Tibial nerve (tissue), 4 donors: Measurements from ENCODE around the gene PAX3. TPM values are rescaled to one million over a fixed set of nuclear protein-coding genes. Genes with fewer than 3 reads are reported as not detected.

Source experiments
- DNase-seq, 2 donors: peaks; one replicate each; pipeline ENCODE4 v3.0.0-alpha.2; 2019; ENCODE audit warnings: low spot score in 2 of 2
- H3K27ac ChIP-seq, 4 donors: fragments of 200-600 bp; sonication (generic) in 3 of 4; one replicate each; pipeline ENCODE4 v1.5.1; 2017 to 2019; ENCODE audit warnings: mild to moderate bottlenecking in 1 of 4
- H3K27me3 ChIP-seq, 2 donors: fragments of 200-600 bp; sonication (generic) in 1 of 2; one replicate each; pipeline versions ENCODE4 v1.5.1 to v1.6.0; 2017 to 2019
- H3K36me3 ChIP-seq, 3 donors: fragments of 200-600 bp; sonication (generic); one replicate each; pipeline ENCODE4 v1.5.1; 2018 to 2019
- H3K4me1 ChIP-seq, 4 donors: fragments of 200-600 bp; sonication (generic) in 3 of 4; one replicate each; pipeline ENCODE4 v1.5.1; 2017 to 2019
- H3K4me3 ChIP-seq, 4 donors: fragments of 200-600 bp; sonication (generic) in 3 of 4; one replicate each; pipeline ENCODE4 v1.5.1; 2017 to 2019; ENCODE audit warnings: mild to moderate bottlenecking in 1 of 4, moderate library complexity in 1 of 4
- H3K9me3 ChIP-seq, 4 donors: fragments of 200-600 bp; sonication (generic) in 3 of 4; one replicate each; pipeline ENCODE4 v1.5.1; 2017 to 2019
- CTCF ChIP-seq, 5 experiments: fragments of 200-600 bp in 3 of 5; fragments of 450-650 bp in 2 of 5; sonication (generic) in 3 of 5; IDR thresholded peaks; one replicate each; pipeline ENCODE4 v1.5.1; 2016 to 2019; ENCODE audit warnings: antibody characterized with exemption in 5 of 5, mild to moderate bottlenecking in 3 of 5, moderate library complexity in 2 of 5
- EP300 ChIP-seq, 2 donors: sonication (generic); formaldehyde crosslinking; IDR thresholded peaks; one replicate each; pipeline ENCODE4 v1.6.1; 2017; ENCODE audit warnings: antibody characterized with exemption in 2 of 2, mild to moderate bottlenecking in 1 of 2
- POLR2A ChIP-seq, 2 donors: fragments of 450-650 bp; IDR thresholded peaks; one replicate each; pipeline ENCODE4 v1.6.1; 2017; ENCODE audit warnings: antibody characterized with exemption in 2 of 2, mild to moderate bottlenecking in 2 of 2, moderate library complexity in 2 of 2
- WGBS, 2 donors: methylation state at CpG; one replicate each; pipeline ENCODE4 v1.1.5; 2018; 5-methylcytosine and 5-hydroxymethylcytosine counted together
- total RNA-seq, 4 donors: library from RNA; depleted of rRNA; stranded (reverse); fragments of >200 nt; gene quantifications; one replicate each; pipeline ENCODE4 v1.1.0, GENCODE V29; 2016

The PAX3 gene
- total RNA-seq, 4 donors from 2014 or later: not detected

GRCh38 chr2:222334914-222335313 lies 36.1 kb upstream of the PAX3 start:
- H3K27ac ChIP-seq: no peak overlapping the region
- no peak for DNase-seq
- TF ChIP-seq POLR2A (IDR thresholded peaks at IDR 0.05) (no peak), CTCF (IDR thresholded peaks at IDR 0.05) (no peak), EP300 (IDR thresholded peaks at IDR 0.05) (no peak)
- no peak overlapping the region for H3K4me3 ChIP-seq
- peaks cover 0 to 35% (median under 1%) of the 10 kb centered on the region in 4 donors for H3K9me3 ChIP-seq
- H3K36me3 ChIP-seq: no peaks in the 10 kb centered on the region
- WGBS, 2 donors: 89 to 92% methylated on average over 2 of the region's 2 CpGs
- no peaks in the 10 kb centered on the region for H3K27me3 ChIP-seq
- H3K4me1 ChIP-seq: no peaks in the 10 kb centered on the region

GRCh38 chr2:222333397-222333796 lies 34.6 kb upstream of the PAX3 start:
- DNase-seq: no peak

DNA sequence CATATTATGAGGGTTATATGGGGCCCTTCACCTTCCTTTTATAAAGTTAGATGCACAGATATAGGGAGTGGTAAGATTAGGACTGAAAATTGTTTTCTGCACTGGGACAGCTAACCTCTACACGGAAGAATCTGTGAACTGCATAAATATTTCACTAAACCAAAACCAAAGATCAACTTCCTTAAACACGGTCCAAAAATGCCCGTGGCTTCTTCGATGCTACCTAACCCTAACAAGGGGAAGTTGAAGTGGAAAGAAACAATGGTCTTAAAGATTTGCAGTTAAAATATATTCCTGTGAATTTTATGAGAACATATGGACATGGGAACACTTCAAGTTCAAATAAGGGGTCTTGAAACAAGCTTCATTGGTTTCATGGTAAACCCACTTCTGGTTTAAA lies 33.3 kb upstream of the PAX3 start:
- Histone ChIP-seq H3K27me3 (no peaks in the 10 kb centered on the region), H3K9me3 (peaks cover 0 to 40% (median 2%) of the 10 kb centered on the region in 4 donors), H3K36me3 (no peaks in the 10 kb centered on the region), H3K27ac (no peak overlapping the region), H3K4me3 (no peak overlapping the region), H3K4me1 (no peaks in the 10 kb centered on the region)
- no peak for DNase-seq
- WGBS, 2 donors: 65 to 80% methylated on average over 4 of the region's 4 CpGs
- TF ChIP-seq EP300 (IDR thresholded peaks at IDR 0.05) (no peak), POLR2A (IDR thresholded peaks at IDR 0.05) (no peak), CTCF (IDR thresholded peaks at IDR 0.05) (no peak)

More at GRCh38 chr2:222333397-222333796, 34.6 kb upstream of the PAX3 start:
- Histone ChIP-seq H3K27ac (no peak overlapping the region), H3K27me3 (no peaks in the 10 kb centered on the region), H3K4me3 (no peak overlapping the region), H3K4me1 (no peaks in the 10 kb centered on the region), H3K9me3 (peaks cover 0 to 40% (median 2%) of the 10 kb centered on the region in 4 donors), H3K36me3 (no peaks in the 10 kb centered on the region)
- 92 to 94% methylated on average over 2 of the region's 2 CpGs for WGBS, 2 donors
- no peak for TF ChIP-seq EP300 (IDR thresholded peaks at IDR 0.05)
- no peak for TF ChIP-seq POLR2A (IDR thresholded peaks at IDR 0.05)
- no peak for TF ChIP-seq CTCF (IDR thresholded peaks at IDR 0.05)

DNA sequence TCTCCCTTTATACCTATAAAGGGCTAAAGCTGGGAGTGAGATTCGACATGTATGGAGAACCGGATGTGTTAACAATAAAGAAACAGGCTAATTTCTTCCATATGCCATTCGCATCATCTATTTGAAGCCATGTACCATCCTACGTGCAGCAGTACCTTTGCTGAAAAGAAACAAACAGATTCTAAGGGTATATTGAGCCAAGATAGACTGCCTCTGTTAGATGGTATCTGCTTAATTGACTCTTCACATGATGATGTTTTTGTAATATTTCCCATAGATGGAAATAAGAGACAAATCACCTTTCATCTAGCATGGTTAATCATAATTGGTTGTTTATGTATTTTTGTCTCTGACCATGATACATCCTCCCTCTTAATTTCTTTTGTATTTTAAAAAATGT lies 32.1 kb upstream of the PAX3 start:
- no peak for DNase-seq
- TF ChIP-seq POLR2A (IDR thresholded peaks at IDR 0.05) (no peak), CTCF (IDR thresholded peaks at IDR 0.05) (no peak), EP300 (IDR thresholded peaks at IDR 0.05) (no peak)
- WGBS, 2 donors: 64 to 76% methylated on average over 4 of the region's 4 CpGs
- Histone ChIP-seq H3K4me3 (no peak overlapping the region), H3K27ac (no peak overlapping the region), H3K4me1 (no peaks in the 10 kb centered on the region), H3K36me3 (no peaks in the 10 kb centered on the region), H3K27me3 (no peaks in the 10 kb centered on the region), H3K9me3 (peaks cover 0 to 38% (median 2%) of the 10 kb centered on the region in 4 donors)

- peaks cover 0 to 76% of the 10 kb centered on the region in 2 donors for H3K27me3 ChIP-seq
- no peak for TF ChIP-seq CTCF (IDR thresholded peaks at IDR 0.05)
- TF ChIP-seq EP300 (IDR thresholded peaks at IDR 0.05): no peak
- no peak for TF ChIP-seq POLR2A (IDR thresholded peaks at IDR 0.05)
Measured at GRCh38 chr2:222322236-222322635, 23.4 kb upstream of the PAX3 start.

More at GRCh38 chr2:222322236-222322635, 23.4 kb upstream of the PAX3 start:
- no peaks in the 10 kb centered on the region for H3K36me3 ChIP-seq
- H3K27ac ChIP-seq: no peak overlapping the region
- H3K4me3 ChIP-seq: no peak overlapping the region
- H3K9me3 ChIP-seq: no peaks in the 10 kb centered on the region
- peaks cover 0 to 26% (median 11%) of the 10 kb centered on the region in 4 donors for H3K4me1 ChIP-seq
- DNase-seq: no peak
